ENCODE results near the gene CAMK4.

CAMK4 gene

GRCh38 chr5:111537141-111538024, 313.2 kb downstream of the CAMK4 start:
- no peak for DNase-seq (ENCODE audit: low spot score)

All from CD4-positive, alpha-beta T cell treated with Interleukin-2 at 100 ng/mL for 4 hours (primary cell).